Natural killer cell (primary cell): Measurements from ENCODE around the gene ZFP36L2. TPM values are rescaled to one million over a fixed set of nuclear protein-coding genes. Genes with fewer than 3 reads are reported as not detected.
A peak's percentile ranks its signal among the peaks of the same experiment; 100 is the strongest.

Experiments
- ATAC-seq, 3 donors: fragments of 150-1000 bp in 2 of 3; fragments of 200-7000 bp in 1 of 3; cut with Tn5 transposase; 1 replicate in 1 of 3; 2 replicates in 2 of 3; pipeline ENCODE4 v1.10.0; 2021; ENCODE audit warnings: mild to moderate bottlenecking in 2 of 3, moderate library complexity in 2 of 3
- DNase-seq, 2 donors: peaks; one replicate each; pipeline versions ENCODE4 v3.0.0 to v3.0.0-alpha.2; 2013 to 2021; ENCODE audit warnings: mixed read lengths in 1 of 2
- H3K27ac ChIP-seq: one replicate; pipeline ENCODE4 v1.5.1; 2013; ENCODE audit warnings: mild to moderate bottlenecking, low read length
- H3K27me3 ChIP-seq: one replicate; pipeline ENCODE4 v1.6.1; 2013; ENCODE audit warnings: low read length; ENCODE audit not compliant: control insufficient read depth, insufficient read depth
- H3K36me3 ChIP-seq: one replicate; pipeline ENCODE4 v1.6.1; 2013; ENCODE audit warnings: low read length; ENCODE audit not compliant: control insufficient read depth, insufficient read depth
- H3K4me1 ChIP-seq: one replicate; pipeline ENCODE4 v1.6.1; 2013; ENCODE audit warnings: low read length; ENCODE audit not compliant: control insufficient read depth, insufficient read depth
- H3K4me3 ChIP-seq: one replicate; pipeline ENCODE4 v1.5.1; 2013; ENCODE audit warnings: low read length
- H3K9me3 ChIP-seq: one replicate; pipeline ENCODE4 v1.6.1; 2013; ENCODE audit warnings: low read length; ENCODE audit not compliant: control insufficient read depth, insufficient read depth
- H3K27ac Mint-ChIP-seq, 2 donors: one replicate each; pipeline ENCODE4 v1.8.0; 2022; ENCODE audit warnings: mild to moderate bottlenecking in 2 of 2, mixed read lengths in 2 of 2, moderate library complexity in 1 of 2
- H3K27me3 Mint-ChIP-seq, 2 donors: one replicate each; pipeline ENCODE4 v1.8.0; 2022; ENCODE audit warnings: low read depth in 2 of 2, mixed read lengths in 2 of 2
- H3K36me3 Mint-ChIP-seq: one replicate; pipeline ENCODE4 v1.8.0; 2022; ENCODE audit warnings: mixed read lengths
- H3K4me1 Mint-ChIP-seq, 2 donors: one replicate each; pipeline ENCODE4 v1.8.0; 2022; ENCODE audit warnings: mixed read lengths in 2 of 2
- H3K4me3 Mint-ChIP-seq: one replicate; pipeline ENCODE4 v1.8.0; 2022; ENCODE audit warnings: mild to moderate bottlenecking, moderate library complexity, mixed read lengths
- H3K9me3 Mint-ChIP-seq, 2 donors: one replicate each; pipeline ENCODE4 v1.8.0; 2022; ENCODE audit warnings: mixed read lengths in 2 of 2
- CTCF ChIP-seq: fragments of 200-600 bp; IDR thresholded peaks from one replicate; pipeline ENCODE4 v1.8.0; 2022; ENCODE audit warnings: antibody characterized with exemption
- WGBS: methylation state at CpG from one replicate; pipeline ENCODE4 v1.1.7; 2013; ENCODE audit warnings: missing lambda C conversion rate; ENCODE audit not compliant: insufficient coverage; 5-methylcytosine and 5-hydroxymethylcytosine counted together
- intact Hi-C: fragments of 100-400 bp; cut with micrococcal nuclease; formaldehyde crosslinking; loops from one replicate; pipeline ENCODE4 v1.14.2; 2022
- total RNA-seq, 4 donors: library from RNA; stranded (reverse); fragments of 120-200 nt in 1 of 4; gene quantifications; one replicate each; pipeline versions ENCODE4 v1.2.3 to v1.2.4, GENCODE V29; 2013 to 2022

Gene ZFP36L2
- total RNA-seq, 3 donors from 2014 or later (not counting 1 experiment from before 2014, with no cell fraction given): 376 to 428 (median 418) TPM

- Mint-ChIP-seq H3K36me3 (no peaks in the 10 kb centered on the region), H3K4me3 (no peak overlapping the region), H3K27me3 (no peaks in the 10 kb centered on the region), H3K4me1 (peaks cover 28 to 41% of the 10 kb centered on the region in 2 donors), H3K27ac (peak overlapping the region in 1 of 2 donors; percentile 76), H3K9me3 (no peaks in the 10 kb centered on the region)
- no peak overlapping the region for H3K27ac ChIP-seq
- no peak for TF ChIP-seq CTCF
- intact Hi-C loops: no loop called here
- H3K4me3 ChIP-seq: no peak overlapping the region
- H3K4me1 ChIP-seq: peaks cover 50% of the 10 kb centered on the region
- DNase-seq (no peak), ATAC-seq (no peak)
- H3K36me3 ChIP-seq: no peaks in the 10 kb centered on the region
- H3K27me3 ChIP-seq: no peaks in the 10 kb centered on the region
- H3K9me3 ChIP-seq: no peaks in the 10 kb centered on the region
- WGBS: 70% methylated on average over 5 of the region's 5 CpGs
Observed at GRCh38 chr2:43209204-43209717, 17.1 kb downstream of the ZFP36L2 start.

- H3K4me1 ChIP-seq: peaks cover 40% of the 10 kb centered on the region
- ATAC-seq (peak in 1 of 3 donors; percentile 29), DNase-seq (no peak)
- H3K9me3 ChIP-seq: no peaks in the 10 kb centered on the region
- no peak overlapping the region for H3K4me3 ChIP-seq
- H3K27ac Mint-ChIP-seq: no peak overlapping the region
- no peak for TF ChIP-seq CTCF
- 84% methylated on average over 8 of the region's 9 CpGs for WGBS
- no peaks in the 10 kb centered on the region for H3K27me3 ChIP-seq
- no peak overlapping the region for H3K4me3 Mint-ChIP-seq
- no peaks in the 10 kb centered on the region for H3K27me3 Mint-ChIP-seq
- H3K4me1 Mint-ChIP-seq: peaks cover 22 to 33% of the 10 kb centered on the region in 2 donors
- no peaks in the 10 kb centered on the region for H3K9me3 Mint-ChIP-seq
- H3K36me3 ChIP-seq: no peaks in the 10 kb centered on the region
- intact Hi-C loops: no loop called here
- no peak overlapping the region for H3K27ac ChIP-seq
- H3K36me3 Mint-ChIP-seq: no peaks in the 10 kb centered on the region
Observed at GRCh38 chr2:43207553-43208300, 18.7 kb downstream of the ZFP36L2 start.

GRCh38 chr2:43206602-43207001 lies 19.8 kb downstream of the ZFP36L2 start:
- no peak for ATAC-seq
- no peak for DNase-seq
- Histone ChIP-seq H3K4me1 (peaks cover 31% of the 10 kb centered on the region), H3K27me3 (no peaks in the 10 kb centered on the region), H3K4me3 (no peak overlapping the region), H3K36me3 (no peaks in the 10 kb centered on the region), H3K27ac (no peak overlapping the region), H3K9me3 (no peaks in the 10 kb centered on the region)
- Mint-ChIP-seq H3K27me3 (no peaks in the 10 kb centered on the region), H3K4me1 (peaks cover 21 to 26% of the 10 kb centered on the region in 2 donors), H3K36me3 (no peaks in the 10 kb centered on the region), H3K9me3 (no peaks in the 10 kb centered on the region), H3K27ac (no peak overlapping the region), H3K4me3 (no peak overlapping the region)
- intact Hi-C loops: no loop called here
- no peak for TF ChIP-seq CTCF
- 94% methylated on average over 7 of the region's 7 CpGs for WGBS
